HL-60 (cell line): ENCODE results near the gene DPP10.

Source experiments
- DNase-seq, 2 experiments: peaks; one replicate each; pipeline ENCODE4 v3.0.0-alpha.2; 2010 to 2020; ENCODE audit warnings: low read depth in 1 of 2, low spot score in 1 of 2
- H3K27ac ChIP-seq: fragments of 250-450 bp; sonication (Bioruptor Pico); replicated peaks from 2 replicates; pipeline ENCODE4 v1.5.1; 2020; ENCODE audit warnings: mild to moderate bottlenecking, moderate library complexity
- H3K27me3 ChIP-seq: fragments of 250-450 bp; sonication (Bioruptor Pico); 2 replicates; pipeline ENCODE4 v1.5.1; 2021; ENCODE audit warnings: mild to moderate bottlenecking, moderate library complexity; ENCODE audit not compliant: insufficient read depth, poor library complexity, severe bottlenecking
- H3K4me3 ChIP-seq: replicated peaks from 2 replicates; pipeline ENCODE4 v1.5.1; 2011; ENCODE audit warnings: mild to moderate bottlenecking, control low read depth, low read length; ENCODE audit not compliant: insufficient read depth
- CTCF ChIP-seq: IDR thresholded peaks from one replicate; pipeline ENCODE4 v1.5.1; 2011; ENCODE audit warnings: low read length, control low read depth, inconsistent platforms; ENCODE audit not compliant: insufficient read depth
- GABPA ChIP-seq: IDR thresholded peaks from 2 replicates; pipeline ENCODE4 v1.6.1; 2012; ENCODE audit warnings: low read depth
- POLR2AphosphoS5 ChIP-seq: IDR thresholded peaks from 2 replicates; pipeline ENCODE4 v1.6.1; 2012; ENCODE audit warnings: low read depth
- REST ChIP-seq: IDR thresholded peaks from 2 replicates; pipeline ENCODE4 v1.6.1; 2012; ENCODE audit warnings: low read depth; ENCODE audit not compliant: insufficient replicate concordance
- SPI1 ChIP-seq: IDR thresholded peaks from 2 replicates; pipeline ENCODE4 v1.6.1; 2012; ENCODE audit warnings: low read depth, mild to moderate bottlenecking, borderline replicate concordance

The DPP10 gene

GRCh38 chr2:114661971-114662939 lies 219.8 kb downstream of the DPP10 start:
- TF ChIP-seq GABPA (no peak), REST (no peak), SPI1 (no peak), POLR2AphosphoS5 (no peak), CTCF (no peak)
- DNase-seq = no peak
- peaks cover 5% of the 10 kb centered on the region for H3K27me3 ChIP-seq
- no peak overlapping the region for H3K4me3 ChIP-seq
- H3K27ac ChIP-seq = no peak overlapping the region

GRCh38 chr2:114668415-114668814 lies 226.0 kb downstream of the DPP10 start:
- Histone ChIP-seq H3K27me3 (no peaks in the 10 kb centered on the region), H3K27ac (no peak overlapping the region), H3K4me3 (no peak overlapping the region)
- no peak for DNase-seq
- TF ChIP-seq CTCF (no peak), SPI1 (no peak), REST (no peak), POLR2AphosphoS5 (no peak), GABPA (no peak)

GRCh38 chr2:114683251-114683650 lies 240.8 kb downstream of the DPP10 start:
- H3K27ac ChIP-seq = no peak overlapping the region
- H3K4me3 ChIP-seq = no peak overlapping the region
- DNase-seq = no peak
- no peaks in the 10 kb centered on the region for H3K27me3 ChIP-seq
- TF ChIP-seq REST = no peak
- TF ChIP-seq CTCF = no peak
- TF ChIP-seq SPI1 = no peak
- no peak for TF ChIP-seq GABPA
